CD14-positive monocyte (primary cell): ENCODE results near the gene FOXP4. TPM values are rescaled to one million over a fixed set of nuclear protein-coding genes. Genes with fewer than 3 reads are reported as not detected.
A peak's percentile ranks its signal among the peaks of the same experiment; 100 is the strongest.

Experiments
- DNase-seq, 3 donors: peaks; one replicate each; pipeline ENCODE4 v3.0.0-alpha.2; 2011 to 2022
- H2AFZ ChIP-seq: 2 replicates; pipeline ENCODE4 v1.6.0; 2012; ENCODE audit warnings: mild to moderate bottlenecking, low read depth, low read length, inconsistent platforms; ENCODE audit not compliant: insufficient read depth, poor library complexity, severe bottlenecking
- H3K27ac ChIP-seq, 2 donors: 1 replicate in 1 of 2; 2 replicates in 1 of 2; pipeline ENCODE4 v1.5.1; 2012 to 2013; ENCODE audit warnings: low read length in 2 of 2, control low read depth in 1 of 2, inconsistent platforms in 1 of 2, low read depth in 1 of 2, mild to moderate bottlenecking in 1 of 2
- H3K27me3 ChIP-seq, 2 donors: one replicate each; pipeline versions ENCODE4 v1.6.0 to v1.6.1; 2011 to 2013; ENCODE audit warnings: low read length in 2 of 2; ENCODE audit not compliant: control insufficient read depth in 2 of 2, insufficient read depth in 2 of 2
- H3K36me3 ChIP-seq, 2 donors: replicated peaks in 1 of 2; 1 replicate in 1 of 2; 2 replicates in 1 of 2; pipeline versions ENCODE4 v1.5.1 to v1.6.1; 2012 to 2013; ENCODE audit warnings: low read length in 2 of 2, control low read depth in 1 of 2, inconsistent platforms in 1 of 2, mild to moderate bottlenecking in 1 of 2; ENCODE audit not compliant: insufficient read depth in 2 of 2, control insufficient read depth in 1 of 2
- H3K4me1 ChIP-seq, 2 donors: 1 replicate in 1 of 2; 2 replicates in 1 of 2; pipeline versions ENCODE4 v1.5.1 to v1.6.1; 2012 to 2013; ENCODE audit warnings: low read length in 2 of 2, control low read depth in 1 of 2, inconsistent platforms in 1 of 2, mild to moderate bottlenecking in 1 of 2, moderate library complexity in 1 of 2; ENCODE audit not compliant: insufficient read depth in 2 of 2, control insufficient read depth in 1 of 2
- H3K4me2 ChIP-seq: replicated peaks from 2 replicates; pipeline ENCODE3; 2012; ENCODE audit warnings: low read length, moderate library complexity, mild to moderate bottlenecking; ENCODE audit not compliant: poor library complexity, severe bottlenecking; ENCODE audit errors: extremely low read depth
- H3K4me3 ChIP-seq, 3 experiments: fragments of 200-600 bp in 1 of 3; sonication (generic) in 1 of 3; replicated peaks in 1 of 3; 1 replicate in 2 of 3; 2 replicates in 1 of 3; pipeline ENCODE4 v1.5.1; 2011 to 2013; ENCODE audit warnings: low read length in 3 of 3, mild to moderate bottlenecking in 3 of 3, control low read depth in 2 of 3, low read depth in 2 of 3, inconsistent platforms in 1 of 3, moderate library complexity in 1 of 3
- H3K79me2 ChIP-seq: 2 replicates; pipeline ENCODE4 v1.6.0; 2012; ENCODE audit warnings: mild to moderate bottlenecking, control low read depth, inconsistent platforms, low read length, moderate library complexity; ENCODE audit not compliant: insufficient read depth
- H3K9ac ChIP-seq: 2 replicates; pipeline ENCODE4 v1.6.0; 2017; ENCODE audit warnings: low read length, mild to moderate bottlenecking; ENCODE audit not compliant: insufficient read depth, poor library complexity, severe bottlenecking
- H3K9me3 ChIP-seq, 2 donors: replicated peaks in 1 of 2; 1 replicate in 1 of 2; 2 replicates in 1 of 2; pipeline versions ENCODE4 v1.5.1 to v1.6.1; 2012 to 2013; ENCODE audit warnings: low read length in 2 of 2, control low read depth in 1 of 2; ENCODE audit not compliant: control insufficient read depth in 1 of 2, insufficient read depth in 1 of 2
- H4K20me1 ChIP-seq: 2 replicates; pipeline ENCODE4 v1.6.0; 2012; ENCODE audit warnings: mild to moderate bottlenecking, low read length, control low read depth, moderate library complexity; ENCODE audit not compliant: insufficient read depth
- H3K27ac Mint-ChIP-seq, 7 donors: one replicate each; pipeline ENCODE4 v1.8.0; 2020; ENCODE audit warnings: mild to moderate bottlenecking in 7 of 7, mixed read lengths in 7 of 7, moderate library complexity in 6 of 7, inconsistent platforms in 2 of 7
- H3K27me3 Mint-ChIP-seq, 3 donors: one replicate each; pipeline ENCODE4 v1.8.0; 2021 to 2022; ENCODE audit warnings: low read depth in 3 of 3, mild to moderate bottlenecking in 3 of 3, mixed read lengths in 3 of 3, moderate library complexity in 3 of 3, inconsistent platforms in 1 of 3
- H3K36me3 Mint-ChIP-seq, 2 donors: one replicate each; pipeline ENCODE4 v1.8.0; 2020; ENCODE audit warnings: mixed read lengths in 2 of 2, inconsistent platforms in 1 of 2, mild to moderate bottlenecking in 1 of 2
- H3K4me1 Mint-ChIP-seq: one replicate; pipeline ENCODE4 v1.8.0; 2020; ENCODE audit warnings: mild to moderate bottlenecking, mixed read lengths
- H3K4me3 Mint-ChIP-seq, 2 donors: one replicate each; pipeline ENCODE4 v1.8.0; 2020; ENCODE audit warnings: mild to moderate bottlenecking in 2 of 2, mixed read lengths in 2 of 2, moderate library complexity in 1 of 2
- H3K9me3 Mint-ChIP-seq, 7 donors: one replicate each; pipeline ENCODE4 v1.8.0; 2020 to 2022; ENCODE audit warnings: mixed read lengths in 7 of 7, mild to moderate bottlenecking in 6 of 7, moderate library complexity in 6 of 7, inconsistent platforms in 2 of 7
- CTCF ChIP-seq: fragments of 200-600 bp; IDR thresholded peaks from one replicate; pipeline ENCODE4 v1.8.0; 2022; ENCODE audit warnings: antibody characterized with exemption, mild to moderate bottlenecking
- WGBS: methylation state at CpG from one replicate; pipeline ENCODE4 v1.1.5; 2013; ENCODE audit warnings: missing lambda C conversion rate; ENCODE audit not compliant: insufficient coverage; 5-methylcytosine and 5-hydroxymethylcytosine counted together
- intact Hi-C, 2 donors: fragments of 100-400 bp; cut with micrococcal nuclease; formaldehyde crosslinking; loops; one replicate each; pipeline versions ENCODE4 v1.15.0 to v1.15.1; 2023
- polyA plus RNA-seq, 3 donors: library from polyadenylated mRNA; depleted of rRNA in 1 of 3; unstranded in 2 of 3; stranded (reverse) in 1 of 3; fragments of 300-500 nt in 2 of 3; fragments of >200 nt in 1 of 3; fragmentation: Illumina TruSeq in 2 of 3; gene quantifications; 1 replicate in 2 of 3; 2 replicates in 1 of 3; pipeline ENCODE4 v1.2.3, GENCODE V29; 2012 to 2021

FOXP4 gene
- polyA plus RNA-seq, 3 donors, result 0.62 to 7.6 (median 0.65) TPM

- Mint-ChIP-seq H3K36me3 (peaks cover 45 to 56% of the 10 kb centered on the region in 2 donors), H3K4me1 (no peaks in the 10 kb centered on the region), H3K27me3 (no peaks in the 10 kb centered on the region), H3K27ac (peak overlapping the region in 1 of 7 donors; percentile 18), H3K4me3 (no peak overlapping the region), H3K9me3 (no peaks in the 10 kb centered on the region)
- Histone ChIP-seq H3K36me3 (peaks cover 23 to 46% of the 10 kb centered on the region in 2 donors), H3K4me2 (no peak overlapping the region), H4K20me1 (peaks cover 5% of the 10 kb centered on the region), H3K79me2 (no peaks in the 10 kb centered on the region), H3K27ac (no peak overlapping the region), H3K4me3 (no peak overlapping the region), H3K4me1 (no peaks in the 10 kb centered on the region), H3K27me3 (no peaks in the 10 kb centered on the region), H3K9ac (no peak overlapping the region), H2AFZ (no peak overlapping the region), H3K9me3 (no peaks in the 10 kb centered on the region)
- intact Hi-C loops, result loop anchor here in 1 of 2 donors (5.0 kb wide), 1 partner anchor 224 kb away; no protein-coding TSS in a partner anchor
- WGBS, result 94% methylated on average over 6 of the region's 6 CpGs
- DNase-seq, result no peak
- no peak for TF ChIP-seq CTCF
Observed at GRCh38 chr6:41591122-41591521, 44.9 kb downstream of the FOXP4 start.

- Histone ChIP-seq H3K27ac (no peak overlapping the region), H3K27me3 (no peaks in the 10 kb centered on the region), H3K36me3 (peaks cover 27 to 54% of the 10 kb centered on the region in 2 donors), H2AFZ (no peak overlapping the region), H3K9ac (no peak overlapping the region), H3K4me3 (no peak overlapping the region), H3K4me2 (no peak overlapping the region), H4K20me1 (peaks cover 5% of the 10 kb centered on the region), H3K9me3 (no peaks in the 10 kb centered on the region), H3K4me1 (no peaks in the 10 kb centered on the region), H3K79me2 (no peaks in the 10 kb centered on the region)
- TF ChIP-seq CTCF, result peak; percentile 89
- WGBS, result 0% methylated on average over 1 of the region's 7 CpGs
- H3K4me1 Mint-ChIP-seq, result no peaks in the 10 kb centered on the region
- peak; percentile 34 to 56 (median 55) for DNase-seq
- intact Hi-C loops, result loop anchor here (1.0 to 5.0 kb wide), 5 partner anchors 129 to 225 kb away; no protein-coding TSS in a partner anchor
- peaks cover 49 to 63% of the 10 kb centered on the region in 2 donors for H3K36me3 Mint-ChIP-seq
- peak overlapping the region in 1 of 7 donors; percentile 40 for H3K27ac Mint-ChIP-seq
- H3K4me3 Mint-ChIP-seq, result no peak overlapping the region
- peaks cover 0 to 2% (median 0%) of the 10 kb centered on the region in 3 donors for H3K27me3 Mint-ChIP-seq
- H3K9me3 Mint-ChIP-seq, result no peaks in the 10 kb centered on the region
Observed at GRCh38 chr6:41591859-41592502, 45.8 kb downstream of the FOXP4 start.
